T-helper 1 cell (primary cell): ENCODE results near the gene SPIRE1.
"Not testable (repeated sequence)": the region's sequence is repeated elsewhere in the genome, so short reads cannot be mapped to it uniquely, and the experiment has no call there.

Source experiments
- DNase-seq, 5 donors: peaks; one replicate each; pipeline ENCODE4 v3.0.0-alpha.2; 2012 to 2020

The SPIRE1 gene

DNA sequence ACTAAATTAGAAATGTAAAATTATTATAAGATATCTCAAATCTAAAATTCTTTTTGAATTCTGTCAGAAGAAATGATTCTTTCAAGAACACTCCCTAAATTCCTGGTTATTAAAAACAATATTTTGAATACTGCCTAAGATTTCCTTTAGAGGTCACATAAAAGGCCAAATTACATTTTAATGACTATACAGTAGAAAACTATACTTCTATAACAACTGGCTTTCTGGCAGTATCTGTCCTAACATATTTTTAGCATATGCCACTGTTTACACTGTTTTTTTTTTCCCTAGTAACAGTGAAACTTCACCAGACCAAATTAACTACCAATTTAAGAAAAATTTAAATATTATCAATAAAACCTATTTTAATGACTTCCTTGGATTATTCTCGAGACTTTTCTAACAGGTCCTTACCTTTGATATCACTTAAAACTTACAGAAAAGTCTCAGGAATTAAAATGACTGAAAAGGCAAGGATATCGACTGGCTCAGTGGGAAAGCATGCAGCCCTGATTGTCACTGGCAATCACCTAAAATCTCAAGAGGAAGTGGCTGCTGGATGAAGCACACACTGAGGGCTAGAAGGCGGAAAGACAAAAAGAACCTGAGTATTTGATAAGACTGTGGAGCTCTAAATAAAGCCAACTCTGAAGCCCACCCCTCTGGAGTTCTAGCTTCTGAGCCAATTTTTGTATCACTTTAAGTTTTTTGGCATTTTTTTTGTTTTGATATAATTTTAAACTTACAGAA, 59.6 kb downstream of the SPIRE1 start:
- DNase-seq = no peak

DNA sequence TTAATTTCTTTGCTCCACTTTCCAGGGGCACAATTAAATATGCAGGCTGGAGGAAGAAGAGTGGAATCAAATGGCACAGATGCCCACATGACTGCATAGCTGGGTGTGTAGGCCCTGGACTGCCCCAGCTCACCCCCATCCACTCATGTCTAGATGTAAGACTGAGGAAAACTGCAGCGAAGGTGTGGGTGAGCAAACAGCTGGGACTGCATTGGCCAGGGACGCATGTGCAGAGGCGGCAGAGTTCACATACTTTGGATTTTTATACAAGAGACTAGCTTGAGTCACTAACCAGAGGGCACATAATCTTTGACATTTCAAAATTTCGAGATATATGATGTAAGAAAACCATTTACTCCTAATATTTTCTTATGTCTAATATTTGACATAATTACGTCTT, 60.1 kb downstream of the SPIRE1 start:
- no peak for DNase-seq

DNA sequence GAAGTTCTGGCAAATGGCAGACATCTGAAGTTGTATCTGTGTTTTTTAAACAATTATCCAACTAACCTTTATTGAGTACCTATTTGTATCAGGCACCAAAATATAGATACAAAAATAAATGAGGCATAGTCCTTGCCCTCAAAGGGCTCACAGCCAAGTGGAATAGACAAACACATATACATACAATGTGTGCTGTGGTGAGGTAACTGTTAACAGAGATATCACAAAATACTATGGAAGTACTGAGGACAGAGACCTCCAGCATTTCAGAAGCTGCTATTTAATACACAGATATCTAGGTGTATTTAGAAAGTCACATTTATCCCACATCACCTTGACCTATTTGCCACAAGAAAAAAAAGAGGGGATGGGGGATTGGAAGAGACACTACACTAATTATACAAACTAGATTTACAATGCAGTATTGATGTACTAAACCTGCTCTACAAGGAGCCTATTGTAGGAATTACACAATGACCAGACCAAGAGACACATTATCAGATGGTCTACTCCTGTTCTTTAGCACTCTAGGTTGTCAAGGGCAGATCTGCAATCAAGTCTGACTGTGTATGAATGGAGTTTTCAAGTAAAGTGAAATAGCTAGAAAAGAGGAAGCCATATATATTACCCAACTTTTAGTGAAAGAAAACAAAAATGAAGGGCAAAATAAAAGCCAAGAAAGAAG, 62.2 kb downstream of the SPIRE1 start:
- no peak for DNase-seq

DNA sequence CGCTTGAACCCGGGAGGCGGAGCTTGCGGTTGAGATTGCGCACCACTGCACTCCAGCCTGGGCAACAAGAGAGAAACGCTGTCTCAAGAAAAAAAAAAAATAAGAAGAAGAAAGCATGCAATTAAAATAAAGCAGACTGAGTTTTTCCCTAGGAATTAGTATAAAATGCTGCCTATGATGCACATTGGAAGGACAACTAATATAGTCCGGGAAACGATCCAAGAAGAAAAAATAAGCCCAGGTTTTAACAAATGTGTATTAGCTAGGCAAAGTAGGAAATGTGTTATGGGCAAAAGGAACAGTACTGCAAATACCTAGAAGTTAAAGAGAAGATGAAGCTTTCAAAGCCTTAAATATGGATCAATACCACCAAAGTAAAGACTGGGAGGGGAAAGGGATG, 64.0 kb downstream of the SPIRE1 start:
- DNase-seq = no peak

DNA sequence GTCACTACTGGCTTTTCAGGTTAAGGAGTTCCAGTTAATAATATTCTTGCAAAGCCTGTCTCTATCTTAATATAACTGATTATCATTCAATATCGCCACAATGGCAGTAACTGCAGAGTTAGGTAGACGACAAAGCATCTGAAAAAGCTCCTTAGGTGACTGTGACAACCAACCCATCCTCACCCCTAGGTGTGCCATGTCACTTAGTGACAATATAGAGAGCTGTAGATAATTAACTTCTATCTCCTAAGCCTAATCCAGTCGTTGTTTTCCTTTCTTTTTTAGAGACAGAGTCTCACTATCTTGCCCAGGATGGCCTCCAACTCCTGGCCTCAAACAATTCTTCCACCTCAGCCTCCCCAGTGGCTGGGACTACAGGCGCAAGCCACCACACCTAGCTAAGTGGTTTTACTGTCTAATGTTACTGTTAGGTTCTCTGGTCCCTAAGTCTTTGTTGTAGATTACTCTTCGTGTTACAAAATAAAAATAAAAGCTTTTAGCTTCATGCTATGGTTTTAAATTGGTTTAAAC, 65.2 kb downstream of the SPIRE1 start:
- DNase-seq = no peak

DNA sequence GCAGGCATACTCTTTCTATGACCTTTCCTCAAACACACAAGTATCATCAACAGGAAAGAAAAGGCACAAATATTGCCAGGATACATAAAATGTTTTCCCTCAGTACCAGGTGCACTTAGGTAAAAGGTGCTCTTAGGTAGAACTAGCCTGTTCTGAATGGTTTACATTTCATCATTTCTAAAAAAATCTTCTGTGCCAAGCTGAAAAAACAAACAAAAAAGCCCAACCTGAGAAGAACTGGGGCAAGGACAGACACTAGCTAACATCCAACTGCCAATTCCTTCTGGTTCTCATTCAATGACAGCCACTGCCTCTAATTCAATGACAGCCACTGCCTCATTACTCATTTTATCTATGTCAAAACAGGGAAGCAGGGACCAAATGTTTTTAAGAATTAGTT, 68.5 kb downstream of the SPIRE1 start:
- DNase-seq = no peak

DNA sequence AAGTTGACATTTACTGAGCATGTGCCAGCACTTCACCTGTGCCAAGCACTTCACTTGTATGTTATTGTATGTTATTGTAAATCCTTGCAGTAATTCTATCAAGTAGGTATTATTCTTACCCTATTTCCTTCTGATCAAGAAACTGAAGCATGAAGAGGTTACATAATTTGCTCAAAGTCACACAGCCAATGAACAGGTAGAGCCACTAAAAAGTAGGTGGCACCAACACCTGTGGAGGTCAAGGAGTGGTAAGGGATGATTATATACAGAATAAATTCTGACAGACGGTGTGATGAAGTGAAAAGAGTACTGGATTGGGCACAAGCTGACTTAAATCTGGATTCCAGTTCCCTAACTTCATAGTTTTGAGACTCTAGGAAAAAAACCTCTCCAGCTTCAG, 71.0 kb downstream of the SPIRE1 start:
- DNase-seq = no peak

DNA sequence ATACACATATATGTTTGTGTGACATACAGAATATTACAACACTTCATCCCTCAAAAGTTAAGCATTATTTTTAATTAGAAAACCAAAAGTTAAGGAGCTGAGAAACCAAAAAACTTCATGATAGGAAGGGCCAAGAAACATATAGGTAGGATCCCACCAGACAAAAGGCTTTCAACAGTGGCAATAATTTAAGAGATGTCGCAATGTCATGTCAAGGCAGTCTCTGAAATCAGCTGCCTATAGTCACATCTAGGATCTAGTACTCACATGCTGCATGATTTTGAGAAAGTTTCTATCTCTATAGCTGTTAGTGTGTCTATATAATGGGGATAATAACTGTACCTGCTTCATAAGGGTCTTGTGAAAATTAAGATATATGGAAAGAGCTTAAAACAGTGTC, 72.7 kb downstream of the SPIRE1 start:
- DNase-seq = no peak

DNA sequence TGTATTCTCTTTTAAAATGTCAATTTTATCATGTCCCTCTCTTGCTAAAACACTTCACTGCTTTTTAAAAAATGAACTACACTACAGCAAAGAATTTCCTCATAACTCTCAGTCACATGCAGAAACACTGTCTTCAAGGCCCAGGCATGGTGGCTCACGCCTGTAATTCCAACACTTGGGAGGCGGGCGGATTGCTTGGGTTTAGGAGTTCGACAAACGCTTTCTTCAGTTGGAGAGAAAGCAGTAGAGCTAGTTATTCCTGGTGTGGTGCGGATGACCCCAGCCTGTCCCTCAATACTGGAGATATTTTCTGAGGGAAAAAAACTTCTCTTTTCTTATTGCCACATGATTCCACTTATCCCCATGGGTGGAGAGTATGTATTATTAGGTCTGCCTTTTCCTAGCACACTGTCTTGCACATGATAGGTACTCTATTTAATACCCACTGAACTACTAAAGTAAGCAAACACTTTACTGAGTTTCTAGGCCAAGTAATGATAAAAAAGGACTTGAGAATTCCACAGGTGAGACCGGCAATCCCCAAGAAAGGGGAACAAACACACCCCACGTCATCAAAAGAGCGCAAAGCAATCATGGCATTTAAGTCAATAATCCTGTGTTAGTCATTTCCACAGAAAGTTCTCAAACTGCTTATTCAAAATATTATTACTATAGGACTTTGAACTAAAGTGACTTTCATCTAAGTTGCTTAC, 77.1 kb downstream of the SPIRE1 start:
- no peak for DNase-seq

DNA sequence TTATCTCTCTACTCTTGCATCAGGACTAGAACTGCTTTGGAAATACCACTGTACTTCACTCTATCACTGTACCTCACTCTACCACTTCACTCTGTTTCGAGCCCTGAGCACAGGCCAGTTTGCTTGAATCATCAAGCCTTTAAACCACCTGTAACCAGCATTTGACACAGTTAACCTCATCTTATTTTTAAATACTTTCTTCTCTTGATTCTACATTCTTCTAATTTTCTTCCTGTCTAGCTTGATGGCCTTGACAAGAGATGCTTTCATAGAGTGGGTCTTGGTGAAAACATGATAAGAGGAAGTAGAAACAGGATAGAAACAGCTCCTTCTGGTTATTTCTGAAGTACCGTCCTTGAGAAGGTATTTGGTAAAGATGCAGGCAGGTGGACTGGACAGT, 78.1 kb downstream of the SPIRE1 start:
- DNase-seq = no peak

DNA sequence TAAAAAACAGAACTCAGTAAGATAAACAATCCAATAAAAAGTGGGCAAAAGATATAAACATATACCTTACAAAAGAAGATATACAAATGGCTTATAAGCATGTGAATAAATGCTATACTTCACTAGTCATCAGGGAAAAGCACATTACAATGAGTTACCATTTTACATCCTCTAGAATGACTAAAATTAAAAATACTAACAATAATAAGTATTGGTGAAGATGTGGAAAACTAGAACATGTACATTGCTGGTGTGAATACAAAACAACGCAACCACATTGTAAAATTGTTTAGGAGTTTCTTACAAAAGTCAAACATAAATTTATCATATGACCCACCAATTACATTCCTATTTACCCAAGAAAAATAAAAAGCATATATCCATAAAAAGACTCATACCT, 80.1 kb downstream of the SPIRE1 start:
- no peak for DNase-seq

DNA sequence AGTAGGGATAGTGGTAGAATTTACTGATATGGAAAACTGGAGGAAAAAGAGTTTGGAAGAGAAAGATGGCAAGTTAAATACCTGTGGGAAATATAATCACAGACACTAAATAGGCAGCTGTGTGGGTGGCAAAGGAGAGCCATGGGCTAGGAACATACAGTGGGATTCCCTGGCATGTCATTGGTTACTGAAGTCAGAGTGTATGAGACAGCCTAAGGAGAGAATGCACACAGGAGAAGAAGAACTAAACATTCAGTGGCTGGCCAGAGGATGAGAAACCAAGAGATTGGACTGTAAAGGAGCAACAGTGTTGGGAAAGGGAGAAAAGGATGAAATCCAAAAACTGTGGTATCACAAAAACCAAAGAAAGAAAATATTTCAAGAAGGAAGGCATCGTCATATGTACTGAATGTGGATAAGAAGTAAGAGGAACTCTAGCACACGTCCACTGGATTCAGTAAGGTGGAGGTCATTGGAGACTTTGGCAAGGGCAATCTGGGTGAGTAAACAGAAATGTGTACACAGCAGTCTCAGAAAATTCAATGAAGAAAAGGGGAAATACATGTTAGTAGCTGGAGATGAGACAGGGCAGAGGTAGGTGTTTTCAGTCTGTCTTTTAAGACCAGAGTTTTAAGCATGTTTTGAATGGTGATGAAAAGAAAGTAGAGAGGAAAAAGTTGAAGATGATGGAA, 83.3 kb downstream of the SPIRE1 start:
- no peak for DNase-seq

DNA sequence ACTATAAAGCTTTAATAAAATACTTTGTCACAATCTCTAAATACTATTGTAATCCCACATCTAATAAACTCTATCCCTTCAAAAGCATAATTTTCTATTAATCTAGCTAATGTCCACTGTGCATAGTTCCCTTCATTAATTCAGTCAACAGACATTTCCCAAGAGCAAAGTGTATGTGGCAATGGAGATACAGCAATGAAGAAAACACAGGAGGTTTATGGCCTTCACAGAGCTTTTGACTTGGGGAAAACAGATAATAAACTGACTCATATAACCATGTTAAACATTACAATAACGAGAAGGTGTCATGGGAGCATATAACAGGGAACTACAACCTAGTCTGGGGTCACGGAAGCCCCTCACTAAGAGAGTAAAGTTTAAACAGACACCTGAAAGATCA, 86.3 kb downstream of the SPIRE1 start:
- no peak for DNase-seq

DNA sequence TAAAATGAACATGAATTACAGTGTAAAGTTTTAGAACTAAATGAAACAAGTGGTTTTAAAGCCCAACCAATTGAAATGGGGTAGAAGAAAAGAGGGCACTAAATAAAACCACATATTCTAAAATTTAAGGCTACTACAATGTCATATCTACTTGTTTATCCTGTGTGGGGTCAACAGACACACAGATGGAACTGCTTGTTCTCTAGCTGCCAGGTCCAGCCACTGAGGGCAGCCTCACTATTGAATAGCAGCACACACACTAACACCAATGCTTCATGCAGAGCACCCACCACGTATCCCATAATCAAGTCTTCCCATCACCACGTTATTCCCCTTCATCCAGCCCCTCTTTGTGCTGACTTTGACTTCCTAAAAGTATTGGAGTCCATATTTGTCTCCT, 88.1 kb downstream of the SPIRE1 start:
- DNase-seq = no peak

DNA sequence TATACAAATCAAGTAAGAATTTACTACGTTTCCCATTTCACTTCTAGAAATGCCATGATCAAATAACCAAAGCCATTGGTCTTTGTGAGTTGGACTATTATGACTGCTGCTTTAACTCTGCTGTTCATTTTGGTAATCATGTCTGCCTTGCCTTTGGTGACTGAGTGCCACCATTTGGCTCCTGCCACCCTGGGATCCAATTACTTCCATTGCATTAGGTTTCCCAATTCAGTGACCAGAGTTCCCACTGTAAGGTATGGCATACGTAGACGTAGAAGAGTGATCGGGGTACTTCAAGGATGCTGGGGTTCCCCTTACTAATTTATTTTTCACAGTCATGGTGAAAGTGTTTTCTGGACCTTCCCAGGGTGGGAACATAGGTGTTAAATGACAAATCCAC, 90.1 kb downstream of the SPIRE1 start:
- DNase-seq = no peak

DNA sequence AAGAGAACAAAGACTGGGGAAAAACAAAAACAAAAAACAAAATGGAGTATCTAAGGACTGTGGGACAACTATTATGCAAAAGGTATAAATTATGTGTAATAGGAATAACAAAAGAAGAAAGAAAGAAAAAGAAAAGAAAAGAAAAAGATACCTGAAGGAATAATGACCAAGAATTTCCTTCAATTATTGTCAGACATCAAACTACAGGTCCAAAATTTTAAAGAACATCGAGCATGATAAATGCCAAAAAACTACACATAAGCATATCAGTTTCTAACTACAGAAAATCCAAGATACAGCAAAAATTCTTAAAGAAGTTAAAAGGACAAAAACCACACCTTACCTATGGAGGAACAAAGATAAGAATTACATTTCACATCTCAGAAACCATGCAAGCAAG, 93.0 kb downstream of the SPIRE1 start:
- DNase-seq = no peak

DNA sequence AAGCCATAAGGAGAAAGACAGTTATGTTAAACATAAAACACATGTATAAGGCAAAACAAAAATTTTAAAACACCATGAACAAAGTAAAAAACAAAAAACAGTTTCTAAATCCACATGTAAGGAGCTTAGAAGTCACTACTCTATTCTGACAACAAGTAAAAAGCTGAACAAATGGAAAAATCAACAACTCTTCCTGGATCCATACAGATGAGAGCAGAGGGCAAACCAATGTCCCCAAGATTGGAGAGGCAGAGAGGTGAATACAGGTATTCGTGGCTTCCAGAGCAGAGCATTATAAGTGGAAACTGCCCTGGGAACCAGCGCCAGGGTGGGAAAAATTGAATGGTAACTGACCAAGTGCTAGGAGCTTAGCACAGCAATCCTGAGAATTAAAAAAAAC, 93.5 kb downstream of the SPIRE1 start:
- no peak for DNase-seq

DNA sequence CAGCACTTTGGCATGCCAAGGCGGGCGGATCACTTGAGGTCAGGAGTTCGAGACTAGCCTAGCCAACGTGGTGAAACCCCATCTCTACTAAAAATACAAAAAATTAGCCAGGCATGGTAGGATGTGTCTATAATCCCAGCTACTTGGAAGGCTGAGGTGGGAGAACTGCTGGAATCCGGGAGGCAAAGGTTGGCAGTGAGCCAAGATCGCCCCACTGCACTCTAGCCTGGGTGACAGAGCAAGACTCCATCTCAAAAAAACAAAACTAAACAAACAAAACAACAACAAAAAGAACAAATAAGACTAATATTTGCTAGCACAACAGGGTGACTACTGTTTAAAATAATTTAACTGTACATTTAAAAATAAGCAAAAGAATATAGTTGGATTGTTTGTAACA, 97.3 kb downstream of the SPIRE1 start:
- not testable (repeated sequence) for DNase-seq

DNA sequence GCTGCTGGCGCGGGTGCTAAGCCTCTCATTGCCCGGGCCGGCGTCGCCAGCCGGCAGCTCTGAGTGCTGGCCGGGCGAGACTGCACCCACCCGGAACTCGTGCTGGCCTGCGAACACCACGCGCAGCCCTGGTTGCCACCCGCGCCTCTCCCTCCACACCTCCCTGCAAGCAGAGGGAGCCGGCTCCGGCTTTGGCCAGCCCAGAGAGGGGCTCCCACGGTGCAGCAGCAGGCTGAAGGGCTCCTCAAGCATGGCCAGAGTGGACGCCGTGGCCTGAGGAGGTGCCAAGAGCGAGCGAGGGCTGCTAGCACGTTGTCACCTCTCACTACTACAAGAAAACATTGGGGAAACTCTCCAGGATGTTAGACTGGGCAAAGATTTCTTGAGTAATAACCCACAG, 98.6 kb downstream of the SPIRE1 start:
- no peak for DNase-seq

DNA sequence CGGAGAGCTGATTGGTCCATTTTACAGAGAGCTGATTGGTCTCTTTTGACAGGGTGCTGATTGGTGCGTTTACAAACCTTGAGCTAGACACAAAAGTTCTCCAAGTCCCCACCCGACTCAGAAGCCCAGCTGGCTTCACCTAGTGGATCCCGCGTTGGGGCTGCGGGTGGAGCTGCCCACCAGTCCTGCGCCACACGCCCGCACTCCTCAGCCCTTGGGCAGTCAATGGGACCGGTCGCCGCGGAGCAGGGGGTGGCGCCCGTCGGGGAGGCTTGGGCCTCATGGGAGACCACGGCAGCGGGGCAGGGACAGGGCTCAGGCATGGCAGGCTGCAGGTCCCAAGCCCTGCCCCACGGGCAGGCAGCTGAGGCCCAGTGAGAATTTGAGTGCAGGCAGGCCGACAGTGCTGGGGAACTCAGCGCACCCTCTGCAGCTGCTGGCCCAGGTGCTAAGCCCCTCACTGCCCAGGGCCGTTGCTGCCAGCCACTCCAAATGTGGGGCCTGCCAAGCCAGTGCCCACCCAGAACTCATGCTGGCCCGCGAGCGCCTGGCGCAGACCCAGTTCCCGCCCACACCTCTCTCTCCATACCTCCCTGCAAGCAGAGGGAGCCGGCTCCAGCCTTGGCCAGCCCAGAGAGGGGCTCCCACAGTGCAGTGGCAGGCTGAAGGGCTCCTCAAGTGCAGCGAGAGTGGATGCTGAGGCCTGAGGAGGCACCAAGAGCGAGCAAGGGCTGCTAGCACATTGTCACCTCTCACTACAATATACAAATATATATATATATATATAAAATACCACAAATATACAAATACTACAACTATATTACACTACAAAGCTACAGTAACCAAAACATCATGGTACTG, 100.7 kb downstream of the SPIRE1 start:
- DNase-seq = no peak

DNA sequence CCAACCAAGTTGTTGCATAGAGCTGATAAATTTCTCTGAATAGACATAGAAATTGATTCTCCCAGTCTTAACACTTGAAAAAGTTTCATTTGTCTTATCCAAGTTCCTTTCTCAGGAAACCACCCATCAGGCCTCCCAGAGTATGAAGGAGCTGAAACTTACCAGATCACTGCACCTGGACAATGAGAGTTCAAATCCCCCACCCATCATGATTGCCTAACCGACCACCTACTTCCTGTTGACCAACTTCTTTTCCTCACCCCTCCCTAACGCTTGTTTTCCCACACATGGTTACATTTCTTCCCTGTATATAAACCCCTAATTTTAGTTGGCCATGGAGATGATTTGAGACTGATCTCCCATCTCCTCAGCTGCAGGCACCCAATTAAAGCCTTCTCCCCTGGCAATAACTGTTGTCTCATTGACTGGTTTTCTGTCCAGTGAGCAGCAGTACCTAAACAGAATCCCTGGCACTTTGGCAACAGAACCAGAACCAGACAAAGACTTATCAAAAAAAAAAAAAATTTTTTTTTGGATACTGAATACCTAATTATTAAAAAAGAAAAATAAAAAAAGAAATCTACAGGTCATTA, 103.0 kb downstream of the SPIRE1 start:
- no peak for DNase-seq

DNA sequence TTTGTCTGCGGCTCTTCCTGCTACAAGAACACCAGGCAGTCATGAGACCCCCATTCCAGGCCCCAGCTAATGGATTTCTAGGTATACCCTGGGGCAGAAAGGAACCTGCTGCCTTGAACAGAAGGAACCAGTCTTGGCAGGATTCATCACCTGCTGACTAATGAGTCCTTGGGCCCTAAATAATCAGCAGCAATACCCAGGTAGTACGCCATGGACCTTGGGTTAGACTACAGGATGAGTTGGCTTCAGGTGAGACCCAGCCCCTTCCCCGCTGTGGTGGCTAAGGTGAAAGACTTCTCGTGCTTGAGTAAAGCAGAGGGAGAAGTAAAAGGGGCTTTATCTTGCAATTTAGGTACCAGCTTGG, 105.0 kb downstream of the SPIRE1 start:
- no peak for DNase-seq
